Measurements from ENCODE around the gene CFD.

Gene CFD

DNA sequence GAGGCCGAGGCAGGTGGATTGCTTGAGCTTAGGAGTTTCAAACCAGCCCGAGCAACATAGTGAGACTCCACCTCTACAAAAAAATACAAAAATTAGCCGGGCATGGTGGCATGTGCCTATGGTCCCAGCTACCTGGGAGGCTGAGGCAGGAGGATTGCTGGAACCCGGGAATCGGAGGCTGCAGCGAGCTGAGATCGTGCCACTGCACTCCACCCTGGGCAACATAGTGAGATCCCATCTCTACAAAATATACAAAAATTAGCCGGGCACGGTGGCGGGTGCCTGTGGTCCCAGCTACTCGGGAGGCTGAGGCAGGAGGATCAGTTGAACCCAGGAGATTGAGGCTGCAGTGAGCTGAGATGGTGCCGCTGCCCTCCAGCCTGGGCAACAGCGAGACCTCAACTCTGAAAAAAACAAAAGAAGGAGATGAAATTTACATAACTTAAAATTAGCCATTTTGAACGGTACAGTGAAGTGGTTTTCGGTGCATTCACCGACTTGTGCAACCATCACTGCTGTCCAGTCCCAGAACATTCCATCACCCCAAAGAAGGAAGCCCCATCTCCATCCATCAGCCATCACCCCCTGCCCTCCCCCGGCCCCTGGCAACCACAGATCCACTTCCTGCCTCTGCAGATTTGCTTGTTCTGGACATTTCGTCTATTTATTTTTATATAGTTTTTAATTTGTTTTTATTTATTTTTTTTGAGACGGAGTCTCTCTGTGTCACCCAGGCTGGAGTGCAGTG, 33.4 kb upstream of the CFD start:
- H3F3A ChIP-seq (ENCODE audit: control insufficient read depth, insufficient read depth): no peaks in the 10 kb centered on the region
- no peaks in the 10 kb centered on the region for H3K79me2 ChIP-seq (ENCODE audit: control insufficient read depth, low read length)
- no peak overlapping the region for H3K4me2 ChIP-seq (ENCODE audit: low read length)
- no peaks in the 10 kb centered on the region for H3K36me3 ChIP-seq (ENCODE audit: control insufficient read depth, low read length)
- TF ChIP-seq CTCF (IDR thresholded peaks at IDR 0.05; ENCODE audit: low read depth, low read length, poor library complexity, severe bottlenecking): no peak
- TF ChIP-seq EZH2phosphoT487 (IDR thresholded peaks at IDR 0.05; ENCODE audit: borderline replicate concordance, low read length): no peak
- no peaks in the 10 kb centered on the region for H3K27me3 ChIP-seq (ENCODE audit: control insufficient read depth, low read length)
- H4K20me1 ChIP-seq (ENCODE audit: control insufficient read depth, insufficient read depth, low read depth, low read length): no peaks in the 10 kb centered on the region
- H3K9me3 ChIP-seq (ENCODE audit: control insufficient read depth, insufficient read depth, low read length): no peaks in the 10 kb centered on the region
- H3K4me3 ChIP-seq (ENCODE audit: low read length): no peak overlapping the region
- no peaks in the 10 kb centered on the region for H3K4me1 ChIP-seq (ENCODE audit: control insufficient read depth, low read length)
- no peaks in the 10 kb centered on the region for H3K9me2 ChIP-seq (replicated peaks; ENCODE audit: control insufficient read depth, low read length)
- H3K27ac ChIP-seq (ENCODE audit: low read depth, low read length): no peak overlapping the region

- TF ChIP-seq CTCF (IDR thresholded peaks at IDR 0.05; ENCODE audit: low read depth, low read length, poor library complexity, severe bottlenecking): no peak
- no peak for TF ChIP-seq EZH2phosphoT487 (IDR thresholded peaks at IDR 0.05; ENCODE audit: borderline replicate concordance, low read length)
- Histone ChIP-seq H3K79me2 (ENCODE audit: control insufficient read depth, low read length) (no peaks in the 10 kb centered on the region), H3K4me2 (ENCODE audit: low read length) (no peak overlapping the region), H3K4me1 (ENCODE audit: control insufficient read depth, low read length) (no peaks in the 10 kb centered on the region), H3F3A (ENCODE audit: control insufficient read depth, insufficient read depth) (no peaks in the 10 kb centered on the region), H3K27me3 (ENCODE audit: control insufficient read depth, low read length) (no peaks in the 10 kb centered on the region), H3K36me3 (ENCODE audit: control insufficient read depth, low read length) (no peaks in the 10 kb centered on the region), H3K9me3 (ENCODE audit: control insufficient read depth, insufficient read depth, low read length) (no peaks in the 10 kb centered on the region), H4K20me1 (ENCODE audit: control insufficient read depth, insufficient read depth, low read depth, low read length) (no peaks in the 10 kb centered on the region), H3K4me3 (ENCODE audit: low read length) (no peak overlapping the region), H3K27ac (ENCODE audit: low read depth, low read length) (no peak overlapping the region), H3K9me2 (replicated peaks; ENCODE audit: control insufficient read depth, low read length) (no peaks in the 10 kb centered on the region)
These were observed 32.2 kb upstream of the CFD start for GRCh38 chr19:827314-827709.

GRCh38 chr19:827710-828321, 31.6 kb upstream of the CFD start, which contains the start of gene AZU1:
Gene AZU1 (plus strand): TSS chr19:827837. CDS start chr19:827847, 10 bp downstream.
- H3K27ac ChIP-seq (ENCODE audit: low read depth, low read length): no peak within 1 kb of the TSS
- no peaks in the 10 kb centered on the region for H3K27me3 ChIP-seq (ENCODE audit: control insufficient read depth, low read length)

More at GRCh38 chr19:827710-828321, 31.6 kb upstream of the CFD start, which contains the start of gene AZU1:
- no peak for TF ChIP-seq CTCF (IDR thresholded peaks at IDR 0.05; ENCODE audit: low read depth, low read length, poor library complexity, severe bottlenecking)
- no peak for TF ChIP-seq EZH2phosphoT487 (IDR thresholded peaks at IDR 0.05; ENCODE audit: borderline replicate concordance, low read length)
- Histone ChIP-seq H3F3A (ENCODE audit: control insufficient read depth, insufficient read depth) (no peaks in the 10 kb centered on the region), H3K36me3 (ENCODE audit: control insufficient read depth, low read length) (no peaks in the 10 kb centered on the region), H3K79me2 (ENCODE audit: control insufficient read depth, low read length) (no peaks in the 10 kb centered on the region), H3K9me2 (replicated peaks; ENCODE audit: control insufficient read depth, low read length) (no peaks in the 10 kb centered on the region), H3K9me3 (ENCODE audit: control insufficient read depth, insufficient read depth, low read length) (no peaks in the 10 kb centered on the region), H3K4me2 (ENCODE audit: low read length) (no peak within 1 kb of the TSS), H4K20me1 (ENCODE audit: control insufficient read depth, insufficient read depth, low read depth, low read length) (no peaks in the 10 kb centered on the region), H3K4me3 (ENCODE audit: low read length) (no peak within 1 kb of the TSS), H3K4me1 (ENCODE audit: control insufficient read depth, low read length) (no peaks in the 10 kb centered on the region)
